Limb (tissue), 2 donors: ENCODE data around the gene AHNAK2.
A peak's percentile ranks its signal among the peaks of the same experiment; 100 is the strongest.
"Not testable (repeated sequence)": the region's sequence is repeated elsewhere in the genome, so short reads cannot be mapped to it uniquely, and the experiment has no call there.

Experiments used
- DNase-seq, 2 donors: peaks; one replicate each; pipeline ENCODE4 v3.0.0-alpha.2; 2016; ENCODE audit errors: extremely low spot score in 2 of 2

AHNAK2 gene

GRCh38 chr14:104977681-104978653, at the start of gene AHNAK2:
TSS of gene AHNAK2 (minus strand) at chr14:104978374. CDS start at chr14:104978237, 137 bp downstream.
- DNase-seq, result peak; percentile 77 to 84

- not testable (repeated sequence) for DNase-seq
Observed at GRCh38 chr14:105027718-105028117, 49.5 kb upstream of the AHNAK2 start.

DNA sequence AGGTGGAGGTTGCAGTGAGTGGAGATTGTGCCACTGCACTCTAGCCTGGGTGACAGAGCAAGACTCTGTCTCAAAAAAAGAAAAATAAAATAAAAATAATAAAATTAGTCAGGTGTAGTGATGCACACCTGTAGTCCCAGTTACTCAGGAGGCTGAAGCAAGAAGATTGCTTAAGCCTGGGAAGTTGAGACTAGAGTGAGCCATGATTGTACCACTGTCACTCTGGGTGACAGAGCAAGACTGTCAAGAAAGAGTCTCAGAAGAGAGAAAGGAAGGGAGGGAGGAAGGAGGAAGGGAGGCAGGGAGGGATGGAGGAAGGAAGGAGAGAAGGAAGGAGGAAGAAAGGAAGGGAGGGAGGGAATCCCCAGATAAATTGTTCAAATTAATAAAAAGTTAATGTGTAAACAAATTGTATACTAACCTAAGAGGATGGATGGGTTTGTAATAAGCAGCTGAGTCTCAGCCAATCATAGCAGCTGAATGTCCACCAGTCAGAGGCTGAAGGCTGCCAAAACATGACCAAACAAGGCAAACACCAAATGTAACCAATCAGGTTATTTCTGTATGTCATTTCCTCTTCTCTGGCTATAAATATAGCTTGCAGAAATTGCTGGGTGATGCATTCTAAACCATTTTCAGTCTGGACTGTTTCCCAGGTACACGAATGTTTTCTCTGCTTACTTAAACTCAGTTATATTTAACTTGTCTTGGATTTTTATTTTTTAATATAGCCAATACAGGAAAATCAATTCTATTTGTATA, 48.8 kb upstream of the AHNAK2 start:
- peak in 1 of 2 donors; percentile 30 for DNase-seq

- no peak for DNase-seq
Observed at GRCh38 chr14:105026033-105026785, 48.0 kb upstream of the AHNAK2 start.

- DNase-seq, result no peak
Observed at GRCh38 chr14:105025429-105025828, 47.3 kb upstream of the AHNAK2 start.

- no peak for DNase-seq
Observed at GRCh38 chr14:105023791-105024480, 45.8 kb upstream of the AHNAK2 start.

- no peak for DNase-seq
Observed at GRCh38 chr14:105023144-105023543, 45.0 kb upstream of the AHNAK2 start.

DNA sequence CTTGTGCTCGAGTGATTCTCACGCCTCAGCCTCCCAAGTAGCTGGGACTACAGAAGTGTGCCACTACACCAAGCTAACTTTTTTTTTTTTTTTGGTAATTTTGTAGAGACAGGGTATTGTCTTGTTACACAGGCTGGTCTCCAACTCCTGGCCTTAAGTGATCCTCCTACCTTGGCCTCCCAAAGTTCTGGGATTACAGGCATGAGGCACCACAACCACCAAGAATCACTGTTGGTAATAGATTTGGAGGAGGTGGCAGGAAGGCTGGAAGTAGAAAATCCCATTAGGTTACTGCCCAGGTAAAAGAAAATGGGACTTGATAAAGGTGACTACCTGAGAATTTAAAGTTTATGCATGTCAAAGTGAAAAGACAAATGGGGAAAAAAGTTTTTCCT, 44.1 kb upstream of the AHNAK2 start:
- no peak for DNase-seq

DNA sequence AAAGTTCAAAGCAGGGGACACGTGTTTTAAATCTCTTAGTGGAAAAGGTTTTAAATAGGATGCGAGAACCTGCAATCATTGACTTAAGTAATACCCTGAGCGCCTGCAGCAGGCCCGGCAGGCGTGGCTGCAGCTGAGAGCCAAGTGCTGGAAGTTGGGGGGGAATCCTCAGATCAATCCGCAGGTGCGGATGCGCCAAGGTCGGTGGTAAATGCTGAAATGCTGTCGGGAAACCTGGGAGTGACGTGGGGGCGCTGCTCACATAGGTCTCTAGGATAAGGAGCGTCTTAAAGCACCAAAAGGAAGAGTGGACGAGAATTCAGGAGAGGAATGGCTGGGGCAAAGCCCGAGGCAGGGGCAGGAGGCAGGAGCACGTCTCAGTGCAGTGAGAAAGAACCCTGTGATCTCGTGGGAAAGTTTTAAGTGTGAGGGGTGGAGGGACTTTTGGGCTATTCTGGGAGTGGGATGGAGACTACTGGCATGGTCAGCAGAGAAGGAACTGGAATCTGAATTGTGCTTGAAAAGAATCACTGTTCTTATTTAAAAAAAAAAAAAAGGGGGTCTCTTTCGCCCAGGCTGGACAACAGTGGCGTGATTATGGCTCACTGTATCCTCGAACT, 43.6 kb upstream of the AHNAK2 start:
- peak; percentile 30 to 72 for DNase-seq

DNA sequence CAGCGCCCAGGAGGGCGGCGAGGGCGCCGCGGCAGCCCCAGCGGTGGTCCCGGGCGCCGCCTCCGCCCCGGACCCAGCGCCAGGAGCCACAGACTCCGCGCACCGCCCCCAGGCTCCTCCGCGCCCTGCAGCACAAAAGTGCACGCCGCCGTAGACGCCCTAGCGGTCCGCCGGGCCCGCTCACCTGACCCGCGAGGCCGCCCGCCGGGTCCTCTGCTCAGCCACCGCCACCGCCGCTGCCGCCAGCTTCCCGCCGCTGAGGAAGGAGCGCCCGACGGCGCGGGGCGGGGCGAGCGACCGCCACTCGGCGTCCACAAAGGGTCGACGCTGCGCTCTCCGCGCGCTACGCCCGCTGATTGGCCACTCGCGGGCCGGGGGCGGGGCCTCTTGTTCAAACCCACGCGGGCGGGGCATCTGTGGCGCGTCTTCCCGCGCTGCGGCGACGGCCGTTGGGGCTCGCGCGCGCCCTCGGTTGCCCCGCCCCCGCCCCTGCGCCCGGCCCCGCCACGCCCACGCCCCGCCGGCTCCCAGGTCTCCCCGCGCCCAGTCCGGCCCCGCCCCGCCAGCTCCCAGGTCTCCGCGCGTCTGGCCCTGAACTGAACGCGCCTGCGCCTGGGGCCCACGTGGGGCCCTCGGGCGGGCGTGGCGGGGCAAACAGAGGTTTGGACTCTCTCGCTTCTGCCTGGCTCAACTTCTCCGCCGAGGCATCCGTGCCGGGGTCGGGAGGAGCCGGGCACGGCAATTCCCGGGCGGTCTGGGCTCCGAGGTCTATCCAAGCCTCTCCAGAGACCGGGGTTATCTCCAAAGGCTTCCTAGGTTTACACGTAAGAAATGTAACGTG, 42.9 kb upstream of the AHNAK2 start, which contains the start of gene CDCA4:
CDCA4 (minus strand) TSS at position 269 of the 841 bp plus-strand sequence. CDS start 9,154 bp downstream, outside the sequence.
- DNase-seq, result peak; percentile 96 to 100

DNA sequence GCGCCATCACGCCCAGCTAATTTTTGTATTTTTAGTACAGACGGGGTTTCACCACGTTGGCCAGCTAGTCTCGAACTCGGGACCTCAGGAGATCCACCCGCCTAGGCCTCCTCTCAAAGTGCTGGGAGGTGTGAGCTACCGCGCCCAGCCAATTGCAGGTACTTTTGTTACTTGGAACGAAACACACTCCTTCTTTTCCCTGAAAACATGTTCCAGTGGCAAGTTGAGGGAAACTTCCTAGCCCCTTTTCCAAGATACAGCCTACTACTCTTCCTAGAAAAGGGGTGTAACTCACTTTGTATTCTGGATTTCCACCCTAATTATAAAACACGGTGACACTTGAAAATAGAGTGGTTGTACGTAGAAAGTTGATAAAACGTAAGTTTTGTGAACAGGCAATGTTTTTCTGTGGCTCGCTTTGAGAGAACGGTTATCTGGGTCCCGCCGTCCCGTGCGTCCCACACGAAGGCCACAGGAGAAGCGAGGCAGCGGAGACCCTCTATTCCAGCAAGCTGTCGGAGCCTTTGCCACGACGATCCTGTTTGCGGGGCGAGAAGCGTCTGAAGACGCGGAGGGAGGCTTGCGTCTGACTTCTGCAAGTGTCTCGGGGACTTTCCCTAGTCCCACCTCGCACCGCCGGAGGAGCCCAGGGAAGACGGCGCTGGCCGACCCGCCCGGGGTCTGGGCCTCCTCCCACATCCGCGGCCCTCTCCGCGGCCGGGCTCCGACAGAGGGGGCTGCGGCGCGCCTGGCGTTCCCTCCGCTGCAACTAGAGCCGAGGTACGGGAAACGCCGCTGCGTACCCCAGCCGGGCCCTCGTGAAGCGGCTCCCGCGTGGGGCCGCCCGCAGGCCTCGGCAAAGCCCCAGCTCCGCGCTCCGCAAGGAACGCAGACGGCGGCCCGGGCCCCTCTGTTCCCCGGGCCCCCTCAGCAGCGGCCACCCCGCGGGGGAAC, 42.0 kb upstream of the AHNAK2 start:
- DNase-seq, result peak in 1 of 2 donors; percentile 74

DNA sequence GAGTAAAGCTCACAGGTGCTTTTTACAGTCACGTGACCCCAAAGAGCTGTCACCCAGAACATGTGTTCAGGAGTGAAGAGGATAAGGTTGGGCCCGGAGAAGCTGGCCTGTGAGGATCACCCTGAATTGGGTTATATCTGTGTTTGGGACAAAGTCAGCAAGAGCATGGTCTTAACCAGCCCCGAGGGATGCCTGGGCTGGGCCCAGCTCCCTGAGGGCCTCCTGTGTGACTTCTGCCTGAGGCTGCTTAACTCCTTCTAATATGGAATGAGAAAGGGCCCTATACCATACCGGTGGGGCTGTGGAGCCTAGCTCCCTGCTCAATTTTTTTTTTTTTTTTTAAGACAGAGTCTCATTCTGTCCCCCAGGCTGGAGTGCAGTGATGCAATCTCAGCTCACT, 40.2 kb upstream of the AHNAK2 start:
- DNase-seq, result no peak

DNA sequence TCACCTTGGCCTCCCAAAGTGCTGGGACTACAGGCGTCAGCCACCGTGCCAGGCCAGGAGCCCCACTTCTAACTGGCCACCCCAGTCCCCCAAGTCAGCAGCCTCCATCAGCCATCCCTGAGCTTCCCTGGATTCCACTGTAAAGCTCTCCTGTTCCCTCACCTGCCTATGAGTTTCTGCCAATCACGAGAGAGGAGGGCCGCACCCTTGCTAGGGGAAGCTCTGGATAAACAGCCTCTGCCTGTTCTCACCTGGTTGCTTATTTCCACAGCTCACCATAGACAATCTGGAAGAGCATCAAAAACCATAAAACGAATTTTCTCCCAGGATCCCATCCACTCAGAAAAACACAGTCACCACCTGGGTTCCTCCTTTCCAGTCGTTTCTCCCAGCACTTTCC, 37.7 kb upstream of the AHNAK2 start:
- DNase-seq, result no peak

GRCh38 chr14:105015242-105015641, 37.1 kb upstream of the AHNAK2 start:
- no peak for DNase-seq

DNA sequence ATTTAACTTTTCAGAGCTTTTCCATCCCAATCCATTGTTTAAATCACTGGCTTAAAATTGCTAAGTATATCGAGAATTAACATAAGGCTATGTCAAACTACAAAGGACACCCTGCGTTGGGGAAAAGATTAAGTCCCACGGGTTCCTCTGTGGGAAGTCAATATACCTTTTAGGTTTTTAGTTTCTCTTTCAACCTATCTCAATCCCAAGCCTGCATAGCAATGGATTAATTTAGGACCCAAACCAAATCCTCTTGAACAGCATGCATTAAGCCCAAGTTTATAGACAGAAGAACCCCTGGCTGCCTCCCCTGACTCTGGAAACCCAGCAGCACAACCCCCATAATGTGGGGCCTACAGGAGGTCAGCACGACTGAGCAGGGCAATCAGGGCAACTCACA, 36.5 kb upstream of the AHNAK2 start:
- DNase-seq, result no peak

GRCh38 chr14:105014032-105014431, 35.9 kb upstream of the AHNAK2 start:
- no peak for DNase-seq

DNA sequence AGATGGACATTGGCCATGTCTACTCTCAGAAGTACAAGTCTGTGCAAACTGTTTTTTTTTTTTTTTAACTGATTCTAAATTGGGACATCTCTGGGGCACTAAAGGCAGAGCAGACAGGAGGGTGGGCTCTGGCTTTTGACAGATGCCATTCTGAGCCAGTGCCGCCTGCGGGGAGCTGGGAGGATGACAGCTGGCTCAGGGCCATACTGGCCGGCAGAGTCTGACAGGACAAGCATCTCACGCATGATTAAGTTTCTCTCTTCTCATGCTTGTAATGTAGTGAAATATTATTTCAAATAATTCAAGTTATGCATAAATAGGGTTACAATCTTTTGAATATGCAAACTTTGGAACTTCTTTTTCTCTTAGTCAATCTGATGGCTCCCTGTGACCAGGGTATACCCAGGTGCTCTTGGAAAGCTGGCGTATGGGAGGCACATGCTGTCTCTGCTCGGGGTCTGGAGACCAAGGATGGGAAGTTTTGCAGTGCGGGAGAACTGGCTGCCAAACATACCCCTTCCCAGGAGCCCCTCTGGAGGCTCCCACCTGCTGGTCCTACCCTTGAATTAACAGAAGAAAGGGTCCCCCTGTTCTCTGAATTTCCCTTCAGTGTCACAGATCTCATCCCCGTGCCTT, 35.1 kb upstream of the AHNAK2 start:
- DNase-seq, result peak in 1 of 2 donors; percentile 58
